ENCODE results near the gene ZNF207. TPM values are rescaled to one million over a fixed set of nuclear protein-coding genes. Genes with fewer than 3 reads are reported as not detected.

ZNF207 gene
- total RNA-seq, 2 experiments from 2014 or later: 189 to 201 TPM

GRCh38 chr17:32356378-32356743 is 6.4 kb downstream of the ZNF207 start:
- intact Hi-C loops (cut with micrococcal nuclease): no loop called here

GRCh38 chr17:32356750-32357149 is 6.8 kb downstream of the ZNF207 start:
- peaks cover 63% of the 10 kb centered on the region for H3K36me3 Mint-ChIP-seq (ENCODE audit: low read depth)

More at GRCh38 chr17:32356378-32356743, 6.4 kb downstream of the ZNF207 start:
- DNase-seq (no peak), ATAC-seq (no peak)
- peak overlapping the region; percentile 17 for H3K27ac Mint-ChIP-seq
- H3K36me3 Mint-ChIP-seq (ENCODE audit: low read depth): peaks cover 66% of the 10 kb centered on the region
- no peak overlapping the region for H3K4me3 Mint-ChIP-seq
- ChIA-PET CTCF (no interaction called here), POLR2A (interaction anchor here (0.9 to 1.2 kb wide), 2 partner anchors 9 to 16 kb away, joined by 3 to 5 read pairs; no protein-coding TSS in a partner anchor)
- TF ChIP-seq CTCF (IDR thresholded peaks at IDR 0.05): no peak
- H3K4me1 Mint-ChIP-seq (ENCODE audit: low read depth): peaks cover 49% of the 10 kb centered on the region
- no peaks in the 10 kb centered on the region for H3K9me3 Mint-ChIP-seq
- H3K27me3 Mint-ChIP-seq: no peaks in the 10 kb centered on the region

GRCh38 chr17:32357615-32358014 is 7.7 kb downstream of the ZNF207 start:
- peaks cover 45% of the 10 kb centered on the region for H3K4me1 Mint-ChIP-seq (ENCODE audit: low read depth)
- H3K27me3 Mint-ChIP-seq: no peaks in the 10 kb centered on the region
- no peak for DNase-seq
- no peak overlapping the region for H3K4me3 Mint-ChIP-seq
- TF ChIP-seq CTCF (IDR thresholded peaks at IDR 0.05): no peak
- POLR2A ChIA-PET: interaction anchor here (0.6 to 1.0 kb wide), 2 partner anchors 13 to 215 kb away, joined by 3 to 4 read pairs; no protein-coding TSS in a partner anchor
- ATAC-seq: no peak
- H3K9me3 Mint-ChIP-seq: no peaks in the 10 kb centered on the region
- intact Hi-C loops (cut with micrococcal nuclease): no loop called here
- CTCF ChIA-PET: no interaction called here
- H3K36me3 Mint-ChIP-seq (ENCODE audit: low read depth): peaks cover 63% of the 10 kb centered on the region
- no peak overlapping the region for H3K27ac Mint-ChIP-seq

More at GRCh38 chr17:32356750-32357149, 6.8 kb downstream of the ZNF207 start:
- ChIA-PET POLR2A (interaction anchor here (0.9 to 1.2 kb wide), 2 partner anchors 9 to 15 kb away, joined by 3 to 5 read pairs; no protein-coding TSS in a partner anchor), CTCF (no interaction called here)
- DNase-seq (no peak), ATAC-seq (no peak)
- no peak for TF ChIP-seq CTCF (IDR thresholded peaks at IDR 0.05)
- Mint-ChIP-seq H3K27ac (peak overlapping the region; percentile 17), H3K4me3 (no peak overlapping the region), H3K27me3 (no peaks in the 10 kb centered on the region), H3K9me3 (no peaks in the 10 kb centered on the region), H3K4me1 (ENCODE audit: low read depth) (peaks cover 48% of the 10 kb centered on the region)
- intact Hi-C loops (cut with micrococcal nuclease): no loop called here

- ATAC-seq: no peak
- no peak for TF ChIP-seq CTCF (IDR thresholded peaks at IDR 0.05)
- intact Hi-C loops (cut with micrococcal nuclease): no loop called here
- no peaks in the 10 kb centered on the region for H3K9me3 Mint-ChIP-seq
- H3K4me3 Mint-ChIP-seq: no peak overlapping the region
- DNase-seq: no peak
- peak overlapping the region; percentile 36 for H3K27ac Mint-ChIP-seq
- no peaks in the 10 kb centered on the region for H3K27me3 Mint-ChIP-seq
- POLR2A ChIA-PET: no interaction called here
- H3K36me3 Mint-ChIP-seq (ENCODE audit: low read depth): peaks cover 63% of the 10 kb centered on the region
- CTCF ChIA-PET: no interaction called here
- H3K4me1 Mint-ChIP-seq (ENCODE audit: low read depth): peaks cover 37% of the 10 kb centered on the region
Observed at GRCh38 chr17:32361270-32361669, 11.3 kb downstream of the ZNF207 start.

- intact Hi-C loops (cut with micrococcal nuclease): no loop called here
- ATAC-seq (peak; percentile 39), DNase-seq (no peak)
- no peak overlapping the region for H3K4me3 Mint-ChIP-seq
- peaks cover 59% of the 10 kb centered on the region for H3K36me3 Mint-ChIP-seq (ENCODE audit: low read depth)
- ChIA-PET CTCF (interaction anchor here (1.1 kb wide), 2 partner anchors 35 to 107 kb away, joined by 3 read pairs; no protein-coding TSS in a partner anchor), POLR2A (interaction anchor here (0.6 to 1.6 kb wide), 4 partner anchors 11 to 567 kb away, joined by 3 to 6 read pairs (median 4); no protein-coding TSS in a partner anchor)
- TF ChIP-seq CTCF (IDR thresholded peaks at IDR 0.05): no peak
- peaks cover 42% of the 10 kb centered on the region for H3K4me1 Mint-ChIP-seq (ENCODE audit: low read depth)
- no peaks in the 10 kb centered on the region for H3K27me3 Mint-ChIP-seq
- no peaks in the 10 kb centered on the region for H3K9me3 Mint-ChIP-seq
- peak overlapping the region; percentile 14 for H3K27ac Mint-ChIP-seq
Observed at GRCh38 chr17:32370426-32370825, 20.5 kb downstream of the ZNF207 start.

Measured in activated CD8-positive, alpha-beta T cell treated with anti-CD3 and anti-CD28 coated beads for 36 hours (primary cell).